Liver (tissue), 2 donors: Measurements from ENCODE around the gene XKR7.

Experiments used
- YY1 ChIP-seq: IDR thresholded peaks from 2 replicates; pipeline ENCODE4 v1.6.1; 2016; ENCODE audit warnings: antibody characterized with exemption, mild to moderate bottlenecking
- TF ChIP-seq, protein P1 (sequence below): fragments of 150-350 bp; IDR thresholded peaks from 2 replicates; pipeline ENCODE4 v1.5.1; 2017; ENCODE audit warnings: improper control_type of control experiment, low read depth, low read length; ENCODE audit not compliant: missing input control
- donor health status: healthy.

DNA sequence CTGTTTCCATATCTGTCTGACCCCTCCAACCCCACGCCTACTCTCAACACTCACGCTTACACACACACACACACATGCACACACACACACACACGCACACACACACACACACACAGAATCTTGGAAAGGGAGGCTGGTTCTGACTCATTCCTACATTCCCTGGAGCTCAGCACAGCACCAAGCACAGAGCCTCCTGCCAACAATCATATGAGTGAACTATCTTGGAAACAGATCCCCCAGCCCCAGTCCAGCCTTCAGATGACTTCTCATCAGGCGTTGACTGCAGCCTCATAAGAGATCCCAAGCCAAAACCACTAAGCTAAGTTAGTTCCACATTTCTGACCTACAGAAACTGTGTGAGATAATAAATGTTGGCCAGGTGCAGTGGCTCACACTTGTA is 70.0 kb downstream of the XKR7 start:
- no peak for TF ChIP-seq YY1
- TF ChIP-seq, protein P1, sequence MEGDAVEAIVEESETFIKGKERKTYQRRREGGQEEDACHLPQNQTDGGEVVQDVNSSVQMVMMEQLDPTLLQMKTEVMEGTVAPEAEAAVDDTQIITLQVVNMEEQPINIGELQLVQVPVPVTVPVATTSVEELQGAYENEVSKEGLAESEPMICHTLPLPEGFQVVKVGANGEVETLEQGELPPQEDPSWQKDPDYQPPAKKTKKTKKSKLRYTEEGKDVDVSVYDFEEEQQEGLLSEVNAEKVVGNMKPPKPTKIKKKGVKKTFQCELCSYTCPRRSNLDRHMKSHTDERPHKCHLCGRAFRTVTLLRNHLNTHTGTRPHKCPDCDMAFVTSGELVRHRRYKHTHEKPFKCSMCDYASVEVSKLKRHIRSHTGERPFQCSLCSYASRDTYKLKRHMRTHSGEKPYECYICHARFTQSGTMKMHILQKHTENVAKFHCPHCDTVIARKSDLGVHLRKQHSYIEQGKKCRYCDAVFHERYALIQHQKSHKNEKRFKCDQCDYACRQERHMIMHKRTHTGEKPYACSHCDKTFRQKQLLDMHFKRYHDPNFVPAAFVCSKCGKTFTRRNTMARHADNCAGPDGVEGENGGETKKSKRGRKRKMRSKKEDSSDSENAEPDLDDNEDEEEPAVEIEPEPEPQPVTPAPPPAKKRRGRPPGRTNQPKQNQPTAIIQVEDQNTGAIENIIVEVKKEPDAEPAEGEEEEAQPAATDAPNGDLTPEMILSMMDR: no peak
